ENCODE data around the gene HHAT.

GRCh38 chr1:210696709-210697108, 368.0 kb downstream of the HHAT start:
- TF ChIP-seq EZH2 (IDR thresholded peaks at IDR 0.05; ENCODE audit: insufficient read depth, poor library complexity, severe bottlenecking) (no peak), EZH2phosphoT487 (IDR thresholded peaks at IDR 0.05; ENCODE audit: insufficient read depth, low read depth) (no peak)

Measured in GM23248 (cell line).